ENCODE data around the gene CFAP43. TPM values are rescaled to one million over a fixed set of nuclear protein-coding genes. Genes with fewer than 3 reads are reported as not detected.

CFAP43 gene, protein sequence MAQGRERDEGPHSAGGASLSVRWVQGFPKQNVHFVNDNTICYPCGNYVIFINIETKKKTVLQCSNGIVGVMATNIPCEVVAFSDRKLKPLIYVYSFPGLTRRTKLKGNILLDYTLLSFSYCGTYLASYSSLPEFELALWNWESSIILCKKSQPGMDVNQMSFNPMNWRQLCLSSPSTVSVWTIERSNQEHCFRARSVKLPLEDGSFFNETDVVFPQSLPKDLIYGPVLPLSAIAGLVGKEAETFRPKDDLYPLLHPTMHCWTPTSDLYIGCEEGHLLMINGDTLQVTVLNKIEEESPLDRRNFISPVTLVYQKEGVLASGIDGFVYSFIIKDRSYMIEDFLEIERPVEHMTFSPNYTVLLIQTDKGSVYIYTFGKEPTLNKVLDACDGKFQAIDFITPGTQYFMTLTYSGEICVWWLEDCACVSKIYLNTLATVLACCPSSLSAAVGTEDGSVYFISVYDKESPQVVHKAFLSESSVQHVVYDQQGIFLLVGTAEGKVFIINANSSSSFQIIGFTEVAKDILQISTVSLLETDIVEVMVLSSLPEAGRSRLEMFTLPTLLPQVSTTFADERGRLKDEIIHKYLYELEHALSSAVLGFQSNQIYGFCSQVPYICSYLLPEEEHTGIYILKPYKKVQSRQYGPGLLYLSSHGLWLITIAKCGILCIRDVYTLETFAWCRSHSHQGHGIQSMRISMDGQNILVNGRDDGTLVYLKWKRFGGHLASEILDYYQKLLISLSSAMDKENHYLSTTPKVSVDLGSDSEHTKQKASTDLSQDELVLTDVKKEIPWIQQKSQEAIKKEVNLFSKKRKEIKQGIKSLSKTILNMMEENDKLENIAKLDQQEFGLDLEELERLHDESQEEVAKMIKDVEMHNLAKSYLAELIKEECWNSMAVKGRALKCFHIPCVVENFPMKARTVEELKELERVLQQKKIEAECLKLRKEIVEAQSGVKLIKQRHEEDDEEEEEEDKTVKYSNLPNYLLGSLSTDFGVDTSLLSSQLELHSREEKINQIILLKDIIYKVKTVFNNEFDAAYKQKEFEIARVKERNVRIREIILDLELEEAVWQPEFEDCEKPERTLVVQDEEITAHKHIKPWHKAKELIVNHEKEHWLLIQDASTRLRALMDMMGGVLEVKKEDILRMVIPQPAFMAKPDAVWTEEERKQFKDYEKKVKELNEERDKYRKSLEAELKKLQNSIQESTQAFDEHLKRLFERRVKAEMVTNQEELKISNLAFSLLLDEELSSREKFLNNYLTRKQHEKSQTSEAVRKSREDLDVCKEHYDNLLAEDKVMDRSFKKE (N-terminal part only)
- 0.17 to 0.30 TPM (median 0.30 TPM) in 5 replicates for total RNA-seq (2022; extraction: Qiagen RNA extraction)

DNA sequence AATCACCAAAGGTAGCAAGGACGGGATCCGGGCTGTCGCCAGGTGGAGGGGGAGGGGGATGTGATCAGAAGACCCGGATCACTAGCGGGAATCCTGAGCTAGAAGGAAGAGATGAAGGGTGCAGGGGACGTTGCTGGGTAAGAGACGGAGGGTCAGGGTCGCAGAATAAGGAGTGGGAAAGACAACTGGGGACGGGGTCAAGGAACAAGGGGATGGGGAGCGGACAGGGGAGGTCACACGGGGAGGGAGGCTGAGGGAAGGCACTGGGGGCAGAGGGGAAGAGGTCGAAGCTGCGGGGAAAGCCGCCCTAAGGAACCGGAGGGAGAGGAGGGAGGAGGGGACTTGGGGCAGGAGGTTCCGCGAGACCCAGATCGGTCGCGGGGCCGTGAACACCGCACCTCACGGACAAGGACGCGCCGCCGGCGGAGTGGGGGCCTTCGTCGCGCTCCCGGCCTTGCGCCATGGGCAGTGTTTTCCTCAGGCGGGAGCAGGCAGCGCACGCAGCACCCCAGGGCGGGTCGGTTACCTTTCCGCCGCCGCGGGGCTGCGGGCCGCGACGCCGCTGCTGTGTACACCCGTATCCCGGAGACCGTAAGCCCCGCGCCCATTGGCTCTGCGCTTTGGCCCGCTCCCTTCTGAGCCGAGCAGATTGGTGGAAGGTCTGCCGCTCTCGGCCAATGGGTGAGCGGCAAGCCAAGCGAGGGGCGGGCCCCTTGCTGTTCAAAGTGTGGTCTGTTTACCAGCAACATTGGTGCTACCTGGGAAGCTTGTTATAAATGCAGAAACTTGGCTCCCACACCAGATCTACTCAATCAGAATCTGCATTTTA is at the start of gene CFAP43:
CFAP43 (minus strand) TSS at position 581 of the 829 bp plus-strand sequence; CDS start at position 463, 118 bp downstream.

DNA sequence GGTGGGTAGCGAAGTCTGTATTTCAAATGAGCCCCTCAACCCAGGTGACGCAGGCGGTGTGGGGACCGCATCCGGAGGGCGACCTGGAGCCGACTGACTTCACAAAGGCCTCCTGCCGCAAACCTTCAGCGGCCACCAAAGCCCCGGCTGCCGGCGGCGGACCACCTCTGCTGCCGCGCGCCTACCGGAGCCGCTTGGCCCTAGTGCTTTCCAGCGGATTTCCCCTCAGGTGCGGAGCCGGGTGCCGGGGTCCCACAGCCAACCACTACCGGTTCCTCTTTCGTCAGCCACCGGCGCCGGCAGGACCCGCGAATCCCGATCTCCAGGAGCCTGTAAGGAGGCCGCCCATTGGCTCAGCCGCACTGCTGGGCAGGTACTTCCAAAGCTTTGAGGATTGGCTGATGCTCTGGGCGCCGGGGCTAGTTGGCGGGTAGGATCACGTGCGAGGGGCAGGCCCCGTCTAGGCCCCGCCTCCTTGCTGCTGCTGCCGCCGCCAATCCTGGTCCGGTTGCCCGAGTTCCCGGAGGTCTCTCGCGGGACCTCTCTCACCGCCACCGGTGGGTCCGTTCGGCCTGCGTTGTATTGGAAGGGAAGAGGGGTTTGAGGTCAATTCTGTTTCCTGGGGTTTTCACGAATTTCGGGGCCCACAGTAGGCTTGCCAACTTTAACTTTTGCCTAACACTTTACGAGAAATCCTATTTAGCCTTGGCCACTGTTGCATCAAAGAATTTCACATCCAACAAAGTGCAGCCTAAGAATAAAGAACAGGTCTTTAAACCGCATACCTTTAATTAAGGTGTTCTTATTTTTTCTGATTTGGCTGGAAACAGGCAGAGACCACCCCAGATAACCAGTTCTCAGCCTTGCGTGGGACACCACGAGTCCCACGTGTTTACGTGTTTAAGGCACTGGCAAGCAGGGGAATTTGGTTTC is 36.8 kb upstream of the CFAP43 start, which contains the start of gene GSTO2:
GSTO2 (plus strand) TSS at position 472 of the 933 bp plus-strand sequence. CDS start 5,732 bp downstream, outside the sequence.

DNA sequence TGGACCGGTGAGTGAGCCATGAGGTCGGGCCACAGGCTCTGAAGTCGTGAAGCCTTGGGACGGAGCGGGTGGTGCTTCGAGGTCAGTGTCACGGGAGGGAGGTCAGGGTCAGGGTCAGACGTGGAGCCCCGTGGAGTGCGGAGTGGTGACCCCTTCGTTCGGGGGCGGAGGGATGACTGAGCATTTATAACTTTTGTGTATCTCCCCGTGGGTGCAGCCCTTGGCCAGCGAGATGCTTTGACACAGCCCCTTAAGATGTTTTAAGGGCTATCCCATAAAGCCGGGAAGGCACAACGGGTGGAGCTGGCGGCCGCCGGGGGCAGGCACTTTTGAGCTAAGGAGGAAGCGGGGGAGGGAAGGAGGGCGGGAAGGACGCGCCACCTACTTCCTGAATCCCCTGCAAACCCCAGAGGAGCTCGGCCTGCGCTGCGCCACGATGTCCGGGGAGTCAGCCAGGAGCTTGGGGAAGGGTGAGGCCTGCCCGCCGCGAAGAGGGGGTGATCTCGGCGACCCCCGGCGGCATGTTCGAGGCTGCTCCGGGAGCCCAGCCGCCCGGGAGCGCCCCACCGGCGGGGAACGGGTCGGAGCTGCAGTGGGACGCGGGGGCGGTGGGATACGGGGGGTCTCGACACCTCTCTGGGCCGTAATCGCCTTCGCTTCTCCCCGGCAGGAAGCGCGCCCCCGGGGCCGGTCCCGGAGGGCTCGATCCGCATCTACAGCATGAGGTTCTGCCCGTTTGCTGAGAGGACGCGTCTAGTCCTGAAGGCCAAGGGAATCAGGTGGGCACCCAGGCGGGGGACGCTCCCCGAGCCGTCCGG is 22.5 kb upstream of the CFAP43 start, which contains the start of gene GSTO1:
GSTO1 (plus strand) TSS at position 400 of the 818 bp plus-strand sequence; CDS start at position 437, 37 bp downstream.

DNA sequence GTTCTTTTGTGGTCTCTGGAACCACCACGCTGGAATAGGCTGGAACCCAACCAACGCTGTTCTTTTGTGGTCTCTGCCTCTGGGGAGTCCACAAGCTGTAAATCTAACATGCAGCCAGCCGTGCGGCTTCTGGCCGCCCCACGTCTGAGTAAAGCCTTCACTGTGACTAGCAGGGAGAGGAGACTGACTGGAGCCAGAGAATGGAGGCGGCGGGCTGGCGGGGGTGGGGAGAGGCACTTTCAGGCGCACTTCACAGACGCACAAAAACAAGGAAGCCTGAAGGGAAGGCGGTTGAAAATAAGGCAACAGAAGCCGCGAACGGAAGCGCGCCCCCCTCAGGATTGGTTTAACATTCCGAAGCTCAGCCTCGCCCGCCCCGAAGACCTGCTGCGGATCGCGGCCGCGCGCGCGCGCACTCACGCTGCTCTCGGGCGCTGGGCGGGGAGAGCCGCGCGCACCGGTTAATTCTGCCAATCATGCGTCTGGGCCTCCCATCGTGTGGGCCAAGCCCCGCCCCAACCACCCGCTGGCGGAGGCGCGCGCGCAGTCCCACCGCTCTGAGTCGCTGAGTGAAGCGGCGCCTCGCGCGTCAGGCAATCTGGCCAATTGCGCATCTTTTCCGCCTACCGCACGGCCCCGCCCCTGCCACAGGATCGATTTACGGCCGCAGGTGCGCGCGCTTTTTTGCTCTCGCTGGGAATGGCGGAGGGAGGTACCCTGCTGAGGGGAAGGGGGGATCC is 110.5 kb downstream of the CFAP43 start, which contains the start of gene SFR1:
SFR1 (plus strand) TSS at position 687 of the 740 bp plus-strand sequence; CDS start at position 700, 13 bp downstream.

DNA sequence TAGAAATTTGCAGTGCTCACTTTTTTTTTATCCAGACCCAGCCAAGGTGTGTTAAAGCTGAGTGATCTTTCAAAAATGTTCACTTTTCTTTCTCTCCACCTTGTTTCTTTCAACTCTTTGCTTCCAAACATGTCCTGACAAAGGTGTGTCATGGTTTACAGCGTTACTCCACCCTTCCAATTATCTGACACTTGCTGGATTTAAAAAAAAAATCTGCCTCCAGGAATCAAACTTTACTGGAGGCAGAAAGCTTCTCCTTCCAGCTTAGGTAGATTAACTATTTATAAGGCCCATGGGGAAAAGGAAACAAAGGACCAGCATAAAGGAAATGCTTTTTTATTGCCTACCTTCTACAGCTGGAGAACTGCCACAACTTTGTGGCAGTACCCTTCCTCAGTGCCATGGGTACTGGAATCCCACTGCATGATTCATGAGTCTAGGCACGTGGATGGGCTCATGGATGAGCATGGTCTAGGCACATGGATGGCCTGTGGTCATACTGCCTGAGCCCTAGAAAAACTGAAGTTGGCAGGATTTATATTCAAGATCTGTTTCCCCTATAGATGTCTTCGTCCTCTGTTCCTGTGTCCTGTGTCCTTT is 146.3 kb downstream of the CFAP43 start, which contains the start of gene COL17A1:
COL17A1 (minus strand) TSS at position 80 of the 600 bp plus-strand sequence. CDS start 5,207 bp downstream, outside the sequence.

Other genes starting within 250 kb of the CFAP43 start
- gene COL17A1, start 146.5 kb downstream of the CFAP43 start, total RNA-seq (2022; extraction: Qiagen RNA extraction), result 1.6 to 2.7 TPM (median 2.2 TPM) in 5 replicates
- gene SFR1, start 110.2 kb downstream of the CFAP43 start, total RNA-seq (2022; extraction: Qiagen RNA extraction), result 14.5 to 23.5 TPM (median 15.5 TPM) in 5 replicates
- gene GSTO1, start 22.5 kb upstream of the CFAP43 start, total RNA-seq (2022; extraction: Qiagen RNA extraction), result 235 to 263 TPM (median 252 TPM) in 5 replicates
- 2.1 to 2.3 TPM (median 2.2 TPM) in 5 replicates for gene GSTO2, start 36.8 kb upstream of the CFAP43 start, total RNA-seq (2022; extraction: Qiagen RNA extraction)
- 57.7 to 80.9 TPM (median 68.8 TPM) in 5 replicates for gene ITPRIP, start 106.1 kb upstream of the CFAP43 start, total RNA-seq (2022; extraction: Qiagen RNA extraction)
- 0.07 to 0.16 TPM (median 0.13 TPM) in 5 replicates for gene CFAP58, start 121.5 kb upstream of the CFAP43 start, total RNA-seq (2022; extraction: Qiagen RNA extraction)